ENCODE data around the gene TBCE. TPM values are rescaled to one million over a fixed set of nuclear protein-coding genes. Genes with fewer than 3 reads are reported as not detected.

TBCE gene
- total RNA-seq, 1 experiment from 2014 or later, result 41.6 TPM

DNA sequence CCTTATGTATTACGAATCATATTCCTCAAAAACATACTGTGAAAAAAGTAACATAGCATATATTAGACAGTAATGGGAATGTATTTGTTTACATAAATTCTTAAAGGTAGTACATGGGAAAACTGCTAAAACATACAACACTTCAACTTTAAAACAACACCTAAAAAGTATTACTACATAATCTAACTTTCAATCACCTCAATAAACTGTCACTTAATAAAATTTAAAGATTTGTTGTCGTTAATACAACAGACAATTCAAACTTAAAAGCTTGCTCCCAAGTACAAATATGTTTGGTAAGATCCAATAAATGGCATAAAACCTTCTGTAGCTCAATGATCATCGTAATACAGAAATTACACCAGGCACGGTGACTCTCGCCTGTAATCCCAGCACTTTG lies 42.9 kb upstream of the TBCE start:
- Histone ChIP-seq H3K23ac (ENCODE audit: insufficient read length, low read depth, low read length) (no peak overlapping the region), H3K4me2 (ENCODE audit: insufficient read depth, insufficient read length, low read length) (no peak overlapping the region), H3K4ac (ENCODE audit: low read depth, low read length) (no peak overlapping the region), H3K23me2 (ENCODE audit: insufficient read length, low read depth, low read length, poor library complexity, severe bottlenecking) (peaks cover 5% of the 10 kb centered on the region), H3K27ac (ENCODE audit: insufficient read length, low read depth, low read length) (no peak overlapping the region), H2BK15ac (ENCODE audit: low read depth, low read length) (no peak overlapping the region), H3K9ac (ENCODE audit: extremely low read depth, insufficient read length, low read length) (no peak overlapping the region), H3K56ac (ENCODE audit: insufficient read length, low read depth, low read length) (no peak overlapping the region), H3K18ac (ENCODE audit: insufficient read length, low read depth, low read length) (no peak overlapping the region), H2BK120ac (ENCODE audit: low read depth, low read length, poor library complexity, severe bottlenecking) (no peak overlapping the region), H4K5ac (ENCODE audit: insufficient read length, low read depth, low read length) (no peak overlapping the region), H2AK5ac (ENCODE audit: insufficient read length, low read length) (no peak overlapping the region), H3K27me3 (ENCODE audit: insufficient read depth, low read length) (no peaks in the 10 kb centered on the region), H3K4me1 (ENCODE audit: insufficient read depth, low read length) (no peaks in the 10 kb centered on the region; the same call in 1 of the 2 replicates), H3K79me1 (ENCODE audit: insufficient read depth, low read depth, low read length, poor library complexity, severe bottlenecking) (peaks cover 6% of the 10 kb centered on the region), H4K8ac (replicated peaks; ENCODE audit: insufficient read length, low read depth, low read length) (no peak overlapping the region), H2AFZ (ENCODE audit: low read length) (no peak overlapping the region), H3T11ph (ENCODE audit: low read length) (no peak overlapping the region), H2BK5ac (ENCODE audit: insufficient read length, low read length) (no peak overlapping the region), H4K20me1 (ENCODE audit: control insufficient read depth, insufficient read depth, insufficient read length) (no peaks in the 10 kb centered on the region), H2BK20ac (ENCODE audit: low read depth, low read length, poor library complexity, severe bottlenecking) (no peak overlapping the region), H3K79me2 (ENCODE audit: insufficient read depth, low read length) (peaks cover 47% of the 10 kb centered on the region), H2BK12ac (ENCODE audit: insufficient read length, low read depth, low read length) (no peak overlapping the region), H3K14ac (ENCODE audit: insufficient read depth, low read length) (no peak overlapping the region), H3K9me3 (ENCODE audit: control insufficient read depth, low read depth, low read length) (no peaks in the 10 kb centered on the region), H4K91ac (ENCODE audit: insufficient read length, low read depth, low read length) (no peak overlapping the region)
- no peaks in the 10 kb centered on the region for H3K27me3 Mint-ChIP-seq (ENCODE audit: low read depth)
- H3K27ac Mint-ChIP-seq, result peak overlapping the region in 2 of 3 experiments; percentile 20 to 46; a peak in 2 of 7 replicates
- peak overlapping the region; percentile 39 to 60; a peak in 3 of 5 replicates for H3K4me3 Mint-ChIP-seq
- peaks cover 26% of the 10 kb centered on the region in 2 experiments for H3K4me1 Mint-ChIP-seq
- TF ChIP-seq, protein P1, sequence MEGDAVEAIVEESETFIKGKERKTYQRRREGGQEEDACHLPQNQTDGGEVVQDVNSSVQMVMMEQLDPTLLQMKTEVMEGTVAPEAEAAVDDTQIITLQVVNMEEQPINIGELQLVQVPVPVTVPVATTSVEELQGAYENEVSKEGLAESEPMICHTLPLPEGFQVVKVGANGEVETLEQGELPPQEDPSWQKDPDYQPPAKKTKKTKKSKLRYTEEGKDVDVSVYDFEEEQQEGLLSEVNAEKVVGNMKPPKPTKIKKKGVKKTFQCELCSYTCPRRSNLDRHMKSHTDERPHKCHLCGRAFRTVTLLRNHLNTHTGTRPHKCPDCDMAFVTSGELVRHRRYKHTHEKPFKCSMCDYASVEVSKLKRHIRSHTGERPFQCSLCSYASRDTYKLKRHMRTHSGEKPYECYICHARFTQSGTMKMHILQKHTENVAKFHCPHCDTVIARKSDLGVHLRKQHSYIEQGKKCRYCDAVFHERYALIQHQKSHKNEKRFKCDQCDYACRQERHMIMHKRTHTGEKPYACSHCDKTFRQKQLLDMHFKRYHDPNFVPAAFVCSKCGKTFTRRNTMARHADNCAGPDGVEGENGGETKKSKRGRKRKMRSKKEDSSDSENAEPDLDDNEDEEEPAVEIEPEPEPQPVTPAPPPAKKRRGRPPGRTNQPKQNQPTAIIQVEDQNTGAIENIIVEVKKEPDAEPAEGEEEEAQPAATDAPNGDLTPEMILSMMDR (conservative IDR thresholded peaks at IDR 0.05), result no peak
- H3K36me3 Mint-ChIP-seq (ENCODE audit: insufficient read depth in 1 of 3, low read depth in 3 of 3), result peaks cover 22 to 42% (median 42%) of the 10 kb centered on the region in 3 experiments
- no peak for DNase-seq
- H3K9me3 Mint-ChIP-seq, result no peaks in the 10 kb centered on the region
- WGBS (ENCODE audit: extremely low coverage, insufficient read length, low lambda C conversion rate), result 100% methylated on average over 1 of the region's 5 CpGs
